ENCODE data around the gene NMUR1. TPM values are rescaled to one million over a fixed set of nuclear protein-coding genes. Genes with fewer than 3 reads are reported as not detected.

NMUR1 gene
- total RNA-seq, 2 donors from 2014 or later: 0.07 to 0.29 TPM

- Mint-ChIP-seq H3K27ac (no peak overlapping the region), H3K4me1 (peaks cover 12% of the 10 kb centered on the region), H3K4me3 (no peak overlapping the region), H3K27me3 (ENCODE audit: insufficient read depth) (peaks cover 14% of the 10 kb centered on the region), H3K9me3 (peaks cover 10% of the 10 kb centered on the region), H3K36me3 (ENCODE audit: low read depth) (no peaks in the 10 kb centered on the region)
- peaks cover 5% of the 10 kb centered on the region for H3K4me1 ChIP-seq (ENCODE audit: control insufficient read depth, insufficient read depth, low read length)
- no peak overlapping the region for H3K9ac ChIP-seq (ENCODE audit: extremely low read depth, low read length, poor library complexity, severe bottlenecking)
- peak overlapping the region; percentile 22 for H3K27ac ChIP-seq (ENCODE audit: low read depth, low read length)
- no peak for DNase-seq
- no peaks in the 10 kb centered on the region for H3K9me3 ChIP-seq (ENCODE audit: control insufficient read depth, low read length)
- no peak overlapping the region for H3K4me3 ChIP-seq (ENCODE audit: low read length)
- H3K36me3 ChIP-seq (ENCODE audit: control insufficient read depth, insufficient read depth, low read length): no peaks in the 10 kb centered on the region
- WGBS, 2 experiments (ENCODE audit: insufficient coverage in 1 of 2, insufficient read length in 1 of 2): 83 to 87% methylated on average over 1 to 4 of the region's 4 CpGs
- TF ChIP-seq CTCF (conservative IDR thresholded peaks at IDR 0.05): no peak
- no peaks in the 10 kb centered on the region for H3K27me3 ChIP-seq (ENCODE audit: control insufficient read depth, insufficient read depth, low read length, poor library complexity, severe bottlenecking)
Observed at GRCh38 chr2:231539991-231540390, 9.7 kb upstream of the NMUR1 start.

GRCh38 chr2:231535961-231536360 is 5.7 kb upstream of the NMUR1 start:
- H3K4me1 Mint-ChIP-seq: peaks cover 22% of the 10 kb centered on the region
- Histone ChIP-seq H3K27me3 (ENCODE audit: control insufficient read depth, insufficient read depth, low read length, poor library complexity, severe bottlenecking) (peaks cover 8% of the 10 kb centered on the region), H3K4me1 (ENCODE audit: control insufficient read depth, insufficient read depth, low read length) (peaks cover 16% of the 10 kb centered on the region), H3K9ac (ENCODE audit: extremely low read depth, low read length, poor library complexity, severe bottlenecking) (no peak overlapping the region), H3K4me3 (ENCODE audit: low read length) (no peak overlapping the region), H3K27ac (ENCODE audit: low read depth, low read length) (no peak overlapping the region), H3K36me3 (ENCODE audit: control insufficient read depth, insufficient read depth, low read length) (no peaks in the 10 kb centered on the region), H3K9me3 (ENCODE audit: control insufficient read depth, low read length) (no peaks in the 10 kb centered on the region)
- no peaks in the 10 kb centered on the region for H3K36me3 Mint-ChIP-seq (ENCODE audit: low read depth)
- DNase-seq: peak; percentile 48
- peaks cover 28% of the 10 kb centered on the region for H3K27me3 Mint-ChIP-seq (ENCODE audit: insufficient read depth)
- H3K9me3 Mint-ChIP-seq: no peaks in the 10 kb centered on the region
- no peak overlapping the region for H3K27ac Mint-ChIP-seq
- TF ChIP-seq CTCF (conservative IDR thresholded peaks at IDR 0.05): no peak
- no peak overlapping the region for H3K4me3 Mint-ChIP-seq
- 79 to 89% methylated on average over 1 to 6 of the region's 6 CpGs for WGBS, 2 experiments (ENCODE audit: insufficient coverage in 1 of 2, insufficient read length in 1 of 2)

- DNase-seq: no peak
- H3K4me3 ChIP-seq (ENCODE audit: low read length): no peak overlapping the region
- no peaks in the 10 kb centered on the region for H3K36me3 Mint-ChIP-seq (ENCODE audit: low read depth)
- no peak overlapping the region for H3K4me3 Mint-ChIP-seq
- H3K9me3 Mint-ChIP-seq: no peaks in the 10 kb centered on the region
- no peaks in the 10 kb centered on the region for H3K36me3 ChIP-seq (ENCODE audit: control insufficient read depth, insufficient read depth, low read length)
- H3K27me3 Mint-ChIP-seq (ENCODE audit: insufficient read depth): peaks cover 35% of the 10 kb centered on the region
- H3K27me3 ChIP-seq (ENCODE audit: control insufficient read depth, insufficient read depth, low read length, poor library complexity, severe bottlenecking): peaks cover 31% of the 10 kb centered on the region
- WGBS, 2 experiments (ENCODE audit: insufficient coverage in 1 of 2, insufficient read length in 1 of 2): 91 to 92% methylated on average over 6 to 7 of the region's 7 CpGs
- no peak overlapping the region for H3K27ac Mint-ChIP-seq
- H3K9me3 ChIP-seq (ENCODE audit: control insufficient read depth, low read length): no peaks in the 10 kb centered on the region
- H3K4me1 Mint-ChIP-seq: peaks cover 14% of the 10 kb centered on the region
- H3K27ac ChIP-seq (ENCODE audit: low read depth, low read length): no peak overlapping the region
- peaks cover 16% of the 10 kb centered on the region for H3K4me1 ChIP-seq (ENCODE audit: control insufficient read depth, insufficient read depth, low read length)
- H3K9ac ChIP-seq (ENCODE audit: extremely low read depth, low read length, poor library complexity, severe bottlenecking): no peak overlapping the region
- no peak for TF ChIP-seq CTCF (conservative IDR thresholded peaks at IDR 0.05)
Observed at GRCh38 chr2:231533777-231534125, 3.5 kb upstream of the NMUR1 start.

Measured in endodermal cell (in vitro differentiated cells).